Erythroblast (primary cell): Measurements from ENCODE around the gene TMEM182.

Source experiments
- GATA1 ChIP-seq: IDR thresholded peaks from 2 replicates; pipeline ENCODE4 v1.6.1; 2011; ENCODE audit warnings: low read depth, mild to moderate bottlenecking, control low read depth, low read length, moderate library complexity
- POLR2A ChIP-seq: IDR thresholded peaks from 2 replicates; pipeline ENCODE4 v1.6.1; 2011; ENCODE audit warnings: mild to moderate bottlenecking, low read length

- no peak for TF ChIP-seq POLR2A
- TF ChIP-seq GATA1: no peak
These were observed 7.1 kb downstream of the TMEM182 start for GRCh38 chr2:102768892-102769291.
